ENCODE measurements around the gene BCAS3.

The BCAS3 gene

DNA sequence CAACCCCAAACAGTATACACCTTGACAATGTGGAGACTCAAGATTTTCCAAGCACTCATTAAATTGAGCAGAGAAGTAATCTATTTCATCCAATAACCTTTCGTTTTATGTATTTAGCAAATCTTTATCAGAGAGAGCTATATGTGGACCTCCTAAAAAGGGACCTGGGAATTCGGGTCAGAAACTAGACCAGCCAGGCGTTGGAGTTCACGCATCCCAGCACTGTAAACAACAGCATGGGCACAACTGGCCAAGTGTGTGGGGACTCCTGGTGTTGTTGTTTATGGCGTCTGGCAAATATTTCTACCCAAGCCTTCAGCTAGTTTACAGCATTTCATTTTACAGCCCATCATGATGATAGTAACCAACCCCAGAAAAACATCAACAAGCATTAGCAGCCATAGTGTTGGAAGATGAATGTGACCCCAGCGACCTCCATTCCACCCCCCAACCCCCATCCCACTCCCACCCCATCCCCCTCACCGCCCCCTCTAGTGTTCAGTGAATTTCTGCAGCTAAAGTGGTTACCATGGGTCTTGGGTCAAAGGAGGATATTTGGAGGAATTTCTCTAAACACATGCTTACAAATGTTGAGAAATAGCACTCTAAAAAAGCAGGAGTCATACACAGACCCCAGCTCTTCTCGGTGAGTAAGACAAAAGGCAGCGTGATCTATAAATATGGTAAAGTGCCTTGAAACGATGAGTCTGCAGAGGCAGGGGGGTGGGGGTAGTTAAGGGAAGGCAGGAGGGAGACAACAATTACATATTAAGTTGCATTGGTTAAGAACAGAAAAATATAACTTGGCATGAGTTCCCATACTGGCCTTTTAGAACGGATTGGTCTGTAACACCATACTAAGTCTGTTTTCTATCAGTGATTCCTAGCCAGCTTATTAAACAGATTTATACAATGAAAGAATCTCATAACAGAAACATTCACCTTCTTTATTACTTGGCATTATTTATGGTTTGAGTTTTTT is 630.5 kb downstream of the BCAS3 start:
- DNase-seq = no peak

GRCh38 chr17:61309362-61310256 is 632.0 kb downstream of the BCAS3 start:
- no peak for DNase-seq

GRCh38 chr17:61310590-61310989 is 632.9 kb downstream of the BCAS3 start:
- DNase-seq = no peak

DNA sequence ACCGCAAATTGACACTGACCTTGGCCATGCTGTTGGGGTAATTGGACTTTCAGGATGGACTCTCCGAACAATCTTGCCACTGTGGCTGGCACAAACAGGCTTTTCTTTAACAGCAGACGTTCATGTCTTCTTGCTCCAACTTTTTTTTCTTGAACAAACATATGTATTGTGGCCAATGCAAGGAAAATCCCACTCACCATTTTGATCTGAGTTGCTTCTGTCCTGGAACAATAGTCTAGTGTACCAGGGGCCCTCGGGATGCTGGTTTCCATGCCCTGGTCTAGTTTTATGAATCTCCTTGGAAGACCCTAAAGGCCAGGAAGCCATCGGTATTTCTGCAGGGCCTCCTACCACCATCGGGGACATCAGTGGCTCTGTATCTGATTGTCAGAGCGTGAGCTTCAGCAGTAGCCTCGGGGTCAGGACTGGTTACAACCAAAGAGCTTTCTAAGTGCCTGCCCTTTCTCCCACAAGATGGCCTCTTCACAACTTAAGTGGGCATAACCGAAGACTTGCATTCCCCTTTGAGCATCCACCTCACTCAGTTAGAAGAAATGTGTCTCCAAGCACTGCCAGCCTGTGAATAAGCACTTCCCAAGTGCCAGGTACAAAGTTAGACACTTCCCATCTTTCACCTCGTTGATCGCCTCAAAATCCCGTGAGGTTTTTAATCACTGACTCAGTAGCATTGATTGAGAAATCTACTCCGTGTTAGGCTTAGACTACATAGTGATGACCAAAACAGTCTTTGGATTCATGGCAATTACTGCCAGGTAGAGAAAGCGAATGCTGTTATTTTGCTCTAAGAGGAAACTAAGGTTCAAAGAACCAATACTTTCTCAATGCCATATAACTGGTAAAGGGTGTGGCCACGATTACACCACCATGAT is 635.0 kb downstream of the BCAS3 start:
- no peak for DNase-seq

DNA sequence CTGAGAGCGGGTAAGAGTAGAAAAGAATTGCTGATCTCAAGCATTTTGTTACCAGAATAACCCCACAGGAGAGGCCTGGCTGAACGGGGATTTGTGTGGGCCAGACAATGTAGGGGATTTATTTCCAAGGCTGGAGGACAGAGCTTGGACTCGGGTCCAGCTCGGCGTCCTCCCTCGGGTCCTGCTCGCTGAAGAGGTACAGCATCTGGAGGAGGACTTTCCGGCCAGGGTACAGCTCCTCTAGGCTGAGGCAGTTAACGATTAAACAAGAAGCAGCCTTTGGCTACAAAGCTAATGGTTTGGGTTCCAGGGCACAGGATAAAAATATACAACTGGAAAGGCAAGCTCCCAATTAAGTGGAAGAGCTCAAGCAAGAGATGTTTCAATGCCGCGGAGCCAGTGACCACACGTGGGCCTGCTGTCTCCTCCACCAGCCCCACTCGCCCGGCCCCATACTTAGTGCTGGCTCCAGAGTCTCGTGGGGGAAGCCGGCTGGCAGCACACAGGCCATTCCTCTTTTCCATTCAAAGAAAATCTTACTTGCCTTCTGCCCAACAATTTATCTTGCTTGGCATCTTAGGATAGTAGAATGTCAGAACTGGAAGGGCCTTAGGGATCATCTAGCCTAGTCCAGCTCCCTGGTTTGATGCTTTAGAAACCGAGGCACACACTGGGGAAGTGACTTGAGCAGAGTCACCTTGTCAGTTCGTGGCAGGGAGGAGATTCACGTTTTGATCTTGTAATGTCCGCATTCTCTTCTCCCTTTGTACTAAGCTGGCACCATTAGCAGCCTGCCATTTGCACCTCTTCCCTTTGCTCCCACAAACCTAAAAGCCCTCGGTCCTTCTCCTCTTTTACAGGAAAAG is 636.0 kb downstream of the BCAS3 start:
- DNase-seq = no peak

GRCh38 chr17:61314368-61315078 is 636.9 kb downstream of the BCAS3 start:
- DNase-seq = no peak

DNA sequence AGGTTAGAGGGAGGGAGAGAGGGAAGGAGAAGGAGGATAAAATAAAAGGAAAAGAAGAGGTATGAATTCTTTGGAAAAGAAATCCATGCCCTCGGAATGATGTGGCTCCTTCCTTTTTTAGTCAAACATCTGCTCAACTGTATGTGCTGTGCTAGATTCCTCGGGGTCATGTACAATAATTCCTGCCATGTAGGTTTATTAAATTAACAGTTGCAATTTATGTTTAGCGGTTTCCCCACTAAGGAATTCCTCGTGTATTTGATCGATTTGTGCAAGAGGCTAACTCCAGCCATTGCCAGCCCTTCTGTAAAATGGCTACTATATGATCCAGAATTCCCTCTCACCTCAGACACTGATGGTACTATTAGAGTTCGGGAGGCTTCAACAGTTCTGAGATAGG is 639.0 kb downstream of the BCAS3 start:
- DNase-seq = no peak

DNA sequence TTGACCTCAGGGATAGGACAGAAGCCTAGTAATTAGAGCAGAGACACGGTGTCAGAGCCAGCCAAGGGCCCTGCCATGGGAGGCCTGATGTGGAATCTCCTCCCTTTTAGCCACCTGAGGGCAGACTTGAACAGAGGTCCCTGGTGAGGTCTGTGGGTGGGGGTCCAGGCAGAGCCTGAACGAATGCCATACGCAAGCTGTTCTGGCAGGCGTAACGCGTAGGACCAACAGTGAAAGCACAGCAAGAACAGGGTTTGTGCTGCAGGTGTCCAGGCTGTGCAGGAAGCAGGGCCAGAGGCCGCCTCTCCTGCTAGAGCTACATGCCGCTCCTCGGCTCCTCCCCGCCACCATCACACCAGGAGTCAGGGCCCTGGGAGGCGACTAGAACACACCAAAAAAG is 640.1 kb downstream of the BCAS3 start:
- no peak for DNase-seq

- no peak for DNase-seq
Measured at GRCh38 chr17:61318684-61319098, 641.0 kb downstream of the BCAS3 start.

DNA sequence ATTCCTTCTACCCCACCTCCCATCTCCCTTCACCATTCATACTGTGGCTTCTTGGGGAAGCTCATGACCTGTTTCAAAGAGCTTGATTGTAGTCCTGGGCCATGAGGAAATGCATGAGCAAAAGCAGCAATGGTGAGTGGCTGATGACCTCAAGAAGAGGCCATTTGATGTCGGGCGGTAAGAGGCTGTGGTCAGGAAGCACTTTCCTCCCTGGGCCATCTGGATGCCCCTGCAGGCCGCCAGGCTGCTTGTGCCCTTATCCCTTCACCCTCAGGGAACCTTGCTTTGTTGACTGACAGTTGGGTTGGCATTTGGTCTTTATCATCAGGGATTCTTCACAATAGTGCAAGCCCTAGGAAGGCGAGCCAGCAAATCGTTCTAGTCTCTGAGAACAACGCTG is 643.7 kb downstream of the BCAS3 start:
- DNase-seq = no peak

GRCh38 chr17:61322325-61323002 is 644.8 kb downstream of the BCAS3 start:
- DNase-seq = no peak

- no peak for DNase-seq
Measured at GRCh38 chr17:61323003-61323908, 645.6 kb downstream of the BCAS3 start.

DNA sequence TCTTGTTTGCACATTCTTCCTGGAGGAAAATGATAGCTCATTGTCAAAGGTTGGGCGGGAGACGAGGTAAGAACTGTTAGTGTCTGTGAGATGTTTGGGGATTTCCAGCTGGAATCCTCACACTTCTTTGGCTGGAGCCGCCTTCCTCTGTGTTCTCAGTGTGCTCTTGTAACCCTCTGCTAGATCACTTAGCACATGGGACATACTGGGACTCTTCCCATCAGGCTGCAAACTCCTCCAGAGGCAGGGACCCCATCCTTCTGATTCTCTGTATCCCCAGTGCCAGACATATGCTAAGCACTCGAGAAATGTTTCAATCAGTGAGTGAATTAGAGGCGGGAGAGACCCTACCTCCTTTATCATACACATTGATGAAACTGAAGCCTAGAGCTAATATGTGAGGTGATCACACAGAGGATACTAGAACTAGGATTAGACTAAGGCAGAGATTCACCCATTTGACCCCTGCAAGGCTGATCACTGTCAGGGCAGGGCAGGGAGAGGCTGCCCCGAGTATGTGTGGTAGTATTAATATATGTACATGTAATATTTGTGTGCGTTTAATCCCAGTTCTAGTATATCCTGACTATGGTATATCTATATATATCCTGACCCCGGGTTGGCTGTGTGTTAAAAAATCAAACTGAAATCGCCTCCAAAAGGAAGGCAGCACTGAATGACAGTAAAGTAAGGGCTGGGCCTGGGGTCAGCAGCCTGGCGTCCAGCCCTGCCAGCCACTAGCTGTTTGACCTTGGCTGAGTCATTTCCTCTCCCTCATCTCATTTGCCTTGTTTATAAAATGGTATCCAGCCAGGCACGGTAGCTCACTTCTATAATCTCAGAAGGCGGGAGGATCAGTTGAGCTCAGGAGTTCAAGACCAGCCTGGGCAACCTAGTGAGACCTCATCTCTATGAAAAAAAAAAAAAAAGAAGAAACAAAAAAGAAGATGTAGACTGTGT is 646.5 kb downstream of the BCAS3 start:
- no peak for DNase-seq

GRCh38 chr17:61324950-61325349 is 647.3 kb downstream of the BCAS3 start:
- DNase-seq = no peak

DNA sequence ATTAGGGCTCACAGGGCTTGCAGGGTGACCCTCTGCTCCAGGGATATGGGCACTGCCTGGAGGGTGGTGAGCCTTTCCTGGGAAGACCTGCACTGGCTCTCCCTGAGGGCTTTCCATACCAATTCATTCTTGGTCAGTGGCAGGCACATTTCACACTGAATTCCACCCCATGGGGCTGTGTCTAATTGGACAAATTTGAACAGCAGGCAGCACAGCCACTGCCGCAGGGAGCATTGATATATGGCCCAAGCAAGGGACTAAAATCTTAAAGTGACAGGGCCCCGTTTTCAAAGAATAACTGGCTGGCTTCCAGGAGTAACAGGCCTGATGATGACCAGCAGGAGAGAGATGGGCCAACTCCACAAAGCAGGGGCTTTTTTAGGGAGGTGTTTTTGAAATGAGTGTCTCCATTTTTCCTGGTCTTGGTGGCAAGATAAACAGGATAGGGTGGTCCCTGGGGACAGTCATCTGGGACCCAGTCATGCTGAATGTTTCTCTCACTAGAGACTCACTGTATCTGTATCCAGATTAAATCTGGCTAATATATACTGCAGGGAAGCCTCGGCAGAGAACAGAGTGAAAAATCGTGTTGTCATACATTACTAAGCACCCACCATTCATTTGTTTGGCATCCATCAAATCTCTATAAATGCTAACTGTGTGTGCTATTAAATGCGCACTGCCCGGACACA is 647.9 kb downstream of the BCAS3 start:
- DNase-seq = no peak

GRCh38 chr17:61326330-61326729 is 648.7 kb downstream of the BCAS3 start:
- DNase-seq = no peak

- DNase-seq = no peak
Measured at GRCh38 chr17:61328351-61328750, 650.7 kb downstream of the BCAS3 start.

Data from OCI-M1 (cell line).